ENCODE results near the gene IFT122. TPM values are rescaled to one million over a fixed set of nuclear protein-coding genes. Genes with fewer than 3 reads are reported as not detected.

IFT122 gene
- total and polyA plus RNA-seq, 9 donors = 20.8 to 58.1 (median 45.6) TPM

- H3K27ac ChIP-seq = no peak overlapping the region
- intact Hi-C loops (cut with DNase I) = no loop called here
- no peaks in the 10 kb centered on the region for H3K27me3 ChIP-seq
- DNase-seq = no peak
- WGBS, 3 donors = 80 to 91% (median 89%) methylated on average over 7 of the region's 7 CpGs
- no peak overlapping the region for H3K4me3 ChIP-seq
- no peaks in the 10 kb centered on the region for H3K9me3 ChIP-seq
- no peak for TF ChIP-seq POLR2A (IDR thresholded peaks at IDR 0.05)
- no peak for TF ChIP-seq EP300 (IDR thresholded peaks at IDR 0.05)
- TF ChIP-seq CTCF (IDR thresholded peaks at IDR 0.05) = no peak
- H3K4me1 ChIP-seq (ENCODE audit: insufficient read depth) = no peaks in the 10 kb centered on the region
- H3K36me3 ChIP-seq = no peaks in the 10 kb centered on the region
These were observed 77.5 kb downstream of the IFT122 start for GRCh38 chr3:129517516-129517915.

- TF ChIP-seq EP300 (IDR thresholded peaks at IDR 0.05) (no peak), POLR2A (IDR thresholded peaks at IDR 0.05) (no peak), CTCF (IDR thresholded peaks at IDR 0.05) (no peak)
- no peak for DNase-seq
- WGBS, 3 donors = 75 to 84% (median 83%) methylated on average over 8 of the region's 8 CpGs
- H3K9me3 ChIP-seq = no peaks in the 10 kb centered on the region
- H3K4me1 ChIP-seq (ENCODE audit: insufficient read depth) = no peaks in the 10 kb centered on the region
- no peak overlapping the region for H3K27ac ChIP-seq
- no peaks in the 10 kb centered on the region for H3K27me3 ChIP-seq
- H3K4me3 ChIP-seq = no peak overlapping the region
- intact Hi-C loops (cut with DNase I) = no loop called here
- no peaks in the 10 kb centered on the region for H3K36me3 ChIP-seq
These were observed 78.1 kb downstream of the IFT122 start for GRCh38 chr3:129518038-129518561.

- H3K27ac ChIP-seq = no peak overlapping the region
- H3K4me3 ChIP-seq = no peak overlapping the region
- H3K9me3 ChIP-seq = no peaks in the 10 kb centered on the region
- WGBS, 3 donors = 93 to 95% (median 94%) methylated on average over 8 of the region's 8 CpGs
- H3K36me3 ChIP-seq = no peaks in the 10 kb centered on the region
- H3K27me3 ChIP-seq = no peaks in the 10 kb centered on the region
- H3K4me1 ChIP-seq (ENCODE audit: insufficient read depth) = no peaks in the 10 kb centered on the region
- no peak for DNase-seq
- intact Hi-C loops (cut with DNase I) = no loop called here
- TF ChIP-seq POLR2A (IDR thresholded peaks at IDR 0.05) (no peak), CTCF (IDR thresholded peaks at IDR 0.05) (no peak), EP300 (IDR thresholded peaks at IDR 0.05) (no peak)
These were observed 78.6 kb downstream of the IFT122 start for GRCh38 chr3:129518581-129518980.

GRCh38 chr3:129519449-129519848 lies 79.4 kb downstream of the IFT122 start:
- H3K27ac ChIP-seq = no peak overlapping the region
- H3K4me1 ChIP-seq (ENCODE audit: insufficient read depth) = no peaks in the 10 kb centered on the region
- no peaks in the 10 kb centered on the region for H3K36me3 ChIP-seq
- WGBS, 3 donors = 95 to 97% (median 97%) methylated on average over 10 of the region's 10 CpGs
- no peak for TF ChIP-seq EP300 (IDR thresholded peaks at IDR 0.05)
- TF ChIP-seq CTCF (IDR thresholded peaks at IDR 0.05) = no peak
- TF ChIP-seq POLR2A (IDR thresholded peaks at IDR 0.05) = no peak
- no peak for DNase-seq
- intact Hi-C loops (cut with DNase I) = no loop called here
- H3K27me3 ChIP-seq = no peaks in the 10 kb centered on the region
- no peaks in the 10 kb centered on the region for H3K9me3 ChIP-seq
- H3K4me3 ChIP-seq = no peak overlapping the region
